Effector CD8-positive, alpha-beta T cell (primary cell): Measurements from ENCODE around the gene PRDM7.
A peak's percentile ranks its signal among the peaks of the same experiment; 100 is the strongest.
"Not testable (repeated sequence)": the region's sequence is repeated elsewhere in the genome, so short reads cannot be mapped to it uniquely, and the experiment has no call there.

Source experiments
- DNase-seq: peaks from one replicate; lab custom pipeline; 2025; lab: John Stamatoyannopoulos, UW

The PRDM7 gene

GRCh38 chr16:90012991-90013745, 64.0 kb downstream of the PRDM7 start:
- DNase-seq, result no peak

DNA sequence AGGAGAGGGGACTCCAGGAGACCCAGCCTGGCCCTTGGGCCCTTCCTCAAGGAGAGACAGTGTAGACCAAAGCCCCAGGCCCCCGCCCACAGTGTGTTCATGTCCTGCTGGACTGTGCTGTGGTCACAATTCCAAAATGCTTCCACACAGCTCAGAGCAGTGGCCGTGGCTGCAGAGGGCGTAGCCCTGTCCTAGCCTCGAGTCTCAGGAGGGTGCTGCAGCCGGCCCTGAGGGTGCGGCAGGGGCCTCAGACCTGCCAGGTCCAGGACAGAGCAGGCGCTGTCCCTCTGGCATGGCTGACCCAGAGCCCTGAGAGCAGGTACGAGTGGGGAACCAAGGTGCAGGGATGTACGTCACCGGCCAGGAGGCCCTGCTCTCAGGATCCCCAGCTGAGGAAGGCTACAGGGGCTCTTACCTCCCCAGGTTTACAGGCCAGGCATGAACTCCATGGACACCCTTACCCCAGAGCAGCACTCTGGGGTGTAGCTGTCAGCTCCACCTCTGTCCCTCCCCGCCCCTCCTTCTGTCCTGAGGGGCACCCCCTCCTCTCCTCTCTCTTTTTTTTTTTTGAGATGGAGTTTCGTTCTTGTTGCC, 65.1 kb downstream of the PRDM7 start:
- no peak for DNase-seq

- no peak for DNase-seq
Measured at GRCh38 chr16:90011508-90011819, 65.7 kb downstream of the PRDM7 start.

GRCh38 chr16:90010676-90011507, 66.2 kb downstream of the PRDM7 start:
- DNase-seq, result no peak

DNA sequence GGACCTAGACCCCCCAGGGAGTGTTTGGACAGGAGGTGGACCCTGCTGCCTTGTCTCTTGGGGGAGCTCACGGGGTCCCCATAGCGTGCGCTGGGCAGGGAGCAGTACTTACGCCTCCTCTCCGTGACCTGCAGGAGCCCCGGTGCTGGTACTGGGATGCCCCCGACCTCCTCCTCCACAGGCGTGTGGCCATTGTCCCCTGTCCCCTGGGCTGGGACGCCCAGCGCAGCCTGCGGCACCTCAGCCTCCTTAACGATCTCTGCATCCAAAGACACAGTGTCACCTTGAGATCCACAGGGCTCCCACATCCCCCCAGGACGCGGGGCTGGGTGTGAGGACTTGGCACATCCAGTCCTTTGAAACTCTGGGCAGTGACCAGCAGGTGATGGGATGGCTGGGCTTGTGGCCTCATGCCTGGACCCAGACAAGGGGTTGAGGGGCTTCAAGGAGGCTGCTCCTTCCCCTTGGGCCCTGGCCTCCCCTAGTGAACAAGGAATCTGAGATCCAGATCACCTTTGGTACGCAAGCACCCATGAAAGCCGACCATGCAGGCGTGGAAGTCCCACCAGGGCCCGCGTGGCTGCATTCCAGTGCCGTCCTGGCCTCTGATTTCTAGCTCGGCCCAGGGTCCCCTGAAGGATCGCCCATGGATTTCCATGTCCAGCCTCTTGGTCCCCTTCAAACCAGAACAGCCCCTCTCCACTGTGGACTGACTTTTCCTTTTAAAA, 67.8 kb downstream of the PRDM7 start:
- no peak for DNase-seq

GRCh38 chr16:90008708-90009145, 68.4 kb downstream of the PRDM7 start:
- peak; percentile 32 for DNase-seq

DNA sequence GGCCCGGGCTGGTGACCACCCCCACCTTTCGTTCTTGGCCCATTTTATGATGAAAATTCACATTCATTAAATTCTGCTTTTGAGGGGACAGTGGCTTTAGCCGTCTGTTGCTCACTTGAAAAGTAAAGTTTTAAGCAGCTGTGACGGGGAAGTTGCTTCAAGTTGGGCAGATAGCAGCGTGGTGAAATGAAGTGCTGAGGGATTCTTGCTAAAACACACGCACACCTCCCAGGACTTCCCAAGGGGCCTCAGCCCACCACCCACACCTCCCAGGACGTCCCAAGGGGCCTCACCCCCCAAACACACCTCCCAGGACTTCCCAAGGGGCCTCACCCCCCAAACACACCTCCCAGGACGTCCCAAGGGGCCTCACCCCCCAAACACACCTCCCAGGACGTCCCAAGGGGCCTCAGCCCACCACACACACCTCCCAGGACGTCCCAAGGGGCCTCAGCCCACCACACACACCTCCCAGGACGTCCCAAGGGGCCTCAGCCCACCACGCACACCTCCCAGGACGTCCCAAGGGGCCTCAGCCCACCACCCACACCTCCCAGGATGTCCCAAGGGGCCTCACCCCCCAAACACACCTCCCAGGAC, 69.4 kb downstream of the PRDM7 start:
- DNase-seq, result not testable (repeated sequence)

GRCh38 chr16:90007015-90007414, 70.1 kb downstream of the PRDM7 start:
- no peak for DNase-seq
